Measurements from ENCODE around the gene ZNF382.

ZNF382 gene

GRCh38 chr19:36674201-36674600, 69.1 kb downstream of the ZNF382 start:
- in situ Hi-C loops (cut with MboI; ENCODE audit: low sequenced_read_pairs): no loop called here

GRCh38 chr19:36679455-36679854, 74.3 kb downstream of the ZNF382 start:
- in situ Hi-C loops (cut with MboI; ENCODE audit: low sequenced_read_pairs): no loop called here

Data from HL-60/S4 treated with retinoic acid at 250 ng/mL for 4 days and 3 days (cell line).